Measurements from ENCODE around the gene ST6GALNAC3.

DNA sequence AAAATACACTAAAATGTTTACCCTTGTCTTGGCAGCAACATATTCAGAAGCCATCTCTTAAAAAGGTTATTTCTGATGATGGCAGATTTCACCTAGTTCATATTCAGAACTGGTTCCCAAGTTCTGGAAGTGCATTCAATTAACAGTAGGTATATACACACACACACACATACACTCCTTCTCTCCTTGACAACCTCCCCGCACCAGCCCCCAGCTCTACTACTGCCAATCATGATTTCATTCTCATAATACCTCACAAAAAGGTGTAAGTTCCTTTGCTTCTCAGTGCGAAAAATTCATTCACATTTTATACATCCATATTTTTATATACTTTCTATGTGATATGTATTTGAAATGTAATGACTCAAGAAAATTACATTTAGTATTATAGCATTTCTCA is 564.6 kb downstream of the ST6GALNAC3 start:
- TF ChIP-seq, protein P1, sequence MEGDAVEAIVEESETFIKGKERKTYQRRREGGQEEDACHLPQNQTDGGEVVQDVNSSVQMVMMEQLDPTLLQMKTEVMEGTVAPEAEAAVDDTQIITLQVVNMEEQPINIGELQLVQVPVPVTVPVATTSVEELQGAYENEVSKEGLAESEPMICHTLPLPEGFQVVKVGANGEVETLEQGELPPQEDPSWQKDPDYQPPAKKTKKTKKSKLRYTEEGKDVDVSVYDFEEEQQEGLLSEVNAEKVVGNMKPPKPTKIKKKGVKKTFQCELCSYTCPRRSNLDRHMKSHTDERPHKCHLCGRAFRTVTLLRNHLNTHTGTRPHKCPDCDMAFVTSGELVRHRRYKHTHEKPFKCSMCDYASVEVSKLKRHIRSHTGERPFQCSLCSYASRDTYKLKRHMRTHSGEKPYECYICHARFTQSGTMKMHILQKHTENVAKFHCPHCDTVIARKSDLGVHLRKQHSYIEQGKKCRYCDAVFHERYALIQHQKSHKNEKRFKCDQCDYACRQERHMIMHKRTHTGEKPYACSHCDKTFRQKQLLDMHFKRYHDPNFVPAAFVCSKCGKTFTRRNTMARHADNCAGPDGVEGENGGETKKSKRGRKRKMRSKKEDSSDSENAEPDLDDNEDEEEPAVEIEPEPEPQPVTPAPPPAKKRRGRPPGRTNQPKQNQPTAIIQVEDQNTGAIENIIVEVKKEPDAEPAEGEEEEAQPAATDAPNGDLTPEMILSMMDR (tag by site-specific recombination; IDR thresholded peaks at IDR 0.05), result no peak
- TF ChIP-seq, protein P2, sequence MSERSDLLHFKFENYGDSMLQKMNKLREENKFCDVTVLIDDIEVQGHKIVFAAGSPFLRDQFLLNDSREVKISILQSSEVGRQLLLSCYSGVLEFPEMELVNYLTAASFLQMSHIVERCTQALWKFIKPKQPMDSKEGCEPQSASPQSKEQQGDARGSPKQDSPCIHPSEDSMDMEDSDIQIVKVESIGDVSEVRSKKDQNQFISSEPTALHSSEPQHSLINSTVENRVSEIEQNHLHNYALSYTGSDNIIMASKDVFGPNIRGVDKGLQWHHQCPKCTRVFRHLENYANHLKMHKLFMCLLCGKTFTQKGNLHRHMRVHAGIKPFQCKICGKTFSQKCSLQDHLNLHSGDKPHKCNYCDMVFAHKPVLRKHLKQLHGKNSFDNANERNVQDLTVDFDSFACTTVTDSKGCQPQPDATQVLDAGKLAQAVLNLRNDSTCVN (tag by site-specific recombination; optimal IDR thresholded peaks at IDR 0.05), result no peak
- TF ChIP-seq, protein P3, sequence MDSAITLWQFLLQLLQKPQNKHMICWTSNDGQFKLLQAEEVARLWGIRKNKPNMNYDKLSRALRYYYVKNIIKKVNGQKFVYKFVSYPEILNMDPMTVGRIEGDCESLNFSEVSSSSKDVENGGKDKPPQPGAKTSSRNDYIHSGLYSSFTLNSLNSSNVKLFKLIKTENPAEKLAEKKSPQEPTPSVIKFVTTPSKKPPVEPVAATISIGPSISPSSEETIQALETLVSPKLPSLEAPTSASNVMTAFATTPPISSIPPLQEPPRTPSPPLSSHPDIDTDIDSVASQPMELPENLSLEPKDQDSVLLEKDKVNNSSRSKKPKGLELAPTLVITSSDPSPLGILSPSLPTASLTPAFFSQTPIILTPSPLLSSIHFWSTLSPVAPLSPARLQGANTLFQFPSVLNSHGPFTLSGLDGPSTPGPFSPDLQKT (IDR thresholded peaks at IDR 0.05; ENCODE audit: borderline replicate concordance, low read depth, low read length), result no peak
- no peak for TF ChIP-seq ZNF114 (tag by site-specific recombination; IDR thresholded peaks at IDR 0.05)
- TF ChIP-seq ZNF768 (tag by site-specific recombination; IDR thresholded peaks at IDR 0.05), result no peak
- no peak for TF ChIP-seq ZNF274 (IDR thresholded peaks at IDR 0.05; ENCODE audit: low read length)
- TF ChIP-seq ZNF274 (tag by site-specific recombination; IDR thresholded peaks at IDR 0.05; ENCODE audit: borderline replicate concordance), result no peak
- no peak for TF ChIP-seq ZNF302 (tag by site-specific recombination; IDR thresholded peaks at IDR 0.05; ENCODE audit: low read depth)
- no peak for TF ChIP-seq ZNF391 (tag by site-specific recombination; IDR thresholded peaks at IDR 0.05; ENCODE audit: borderline replicate concordance, low read depth)
- TF ChIP-seq, protein P4, sequence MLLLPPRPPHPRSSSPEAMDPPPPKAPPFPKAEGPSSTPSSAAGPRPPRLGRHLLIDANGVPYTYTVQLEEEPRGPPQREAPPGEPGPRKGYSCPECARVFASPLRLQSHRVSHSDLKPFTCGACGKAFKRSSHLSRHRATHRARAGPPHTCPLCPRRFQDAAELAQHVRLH (tag by site-specific recombination; IDR thresholded peaks at IDR 0.05), result no peak
- TF ChIP-seq ZNF335 (tag by site-specific recombination; conservative IDR thresholded peaks at IDR 0.05), result no peak
- no peak for TF ChIP-seq ZNF664 (tag by site-specific recombination; IDR thresholded peaks at IDR 0.05)

All from HEK293 (cell line).